H1 (cell line): ENCODE measurements around the gene NHERF2. TPM values are rescaled to one million over a fixed set of nuclear protein-coding genes. Genes with fewer than 3 reads are reported as not detected.
A peak's percentile ranks its signal among the peaks of the same experiment; 100 is the strongest.

Experiments used
- CTCF ChIA-PET: fragments of 300-600 bp; sonication (Branson Sonifier 250); formaldehyde crosslinking; loops from one replicate; lab custom pipeline; 2021; ENCODE audit not compliant: partially characterized antibody; lab: Charles Lee
- POLR2A ChIA-PET: fragments of 300-600 bp; sonication (Branson Sonifier 250); formaldehyde crosslinking; loops from one replicate; lab custom pipeline; 2021; ENCODE audit warnings: inconsistent platforms; ENCODE audit not compliant: partially characterized antibody; lab: Charles Lee
- DNase-seq, 2 experiments: peaks; one replicate each; pipeline versions ENCODE4 v3.0.0 to v3.0.0-alpha.2; 2010 to 2022; ENCODE audit warnings: low spot score in 2 of 2, low read depth in 1 of 2, mixed read lengths in 1 of 2
- FAIRE-seq: peaks from 2 replicates; lab custom pipeline; 2011; peaks lifted over from hg19 to GRCh38; lab: Jason Lieb, UNC
- H2AFZ ChIP-seq: 2 replicates; pipeline ENCODE4 v1.8.1; 2012; ENCODE audit warnings: low read length, inconsistent platforms
- H2AK5ac ChIP-seq: 2 replicates; pipeline ENCODE4 v1.6.1; 2013; ENCODE audit warnings: low read depth, low read length
- H2BK120ac ChIP-seq: replicated peaks from 2 replicates; pipeline ENCODE3; 2013; ENCODE audit warnings: low read depth, low read length, inconsistent platforms
- H2BK12ac ChIP-seq: 2 replicates; pipeline ENCODE4 v1.6.1; 2013; ENCODE audit warnings: low read depth, low read length
- H2BK15ac ChIP-seq: 2 replicates; pipeline ENCODE4 v1.6.1; 2013; ENCODE audit warnings: low read length
- H2BK20ac ChIP-seq: 2 replicates; pipeline ENCODE4 v1.6.1; 2013; ENCODE audit warnings: low read length
- H2BK5ac ChIP-seq: 2 replicates; pipeline ENCODE4 v1.6.1; 2013; ENCODE audit warnings: low read depth, low read length
- H3K14ac ChIP-seq: 2 replicates; pipeline ENCODE4 v1.6.1; 2013; ENCODE audit warnings: inconsistent platforms; ENCODE audit not compliant: insufficient read length
- H3K18ac ChIP-seq: 2 replicates; pipeline ENCODE4 v1.6.1; 2013; ENCODE audit warnings: low read length; ENCODE audit errors: extremely low read depth
- H3K23ac ChIP-seq: 2 replicates; pipeline ENCODE4 v1.6.1; 2013; ENCODE audit warnings: inconsistent platforms; ENCODE audit not compliant: insufficient read length
- H3K23me2 ChIP-seq: 2 replicates; pipeline ENCODE4 v1.6.1; 2013; ENCODE audit warnings: low read depth, low read length
- H3K27ac ChIP-seq: 2 replicates; pipeline ENCODE4 v1.6.1; 2011; ENCODE audit warnings: low read depth, low read length, inconsistent platforms
- H3K27me3 ChIP-seq, 4 experiments: replicated peaks in 1 of 4; 1 replicate in 1 of 4; 2 replicates in 3 of 4; pipeline versions ENCODE4 v1.6.1 to v1.8.1; 2011 to 2013; ENCODE audit warnings: low read length in 3 of 4, mild to moderate bottlenecking in 3 of 4, inconsistent platforms in 2 of 4, mixed read lengths in 2 of 4, moderate library complexity in 1 of 4; ENCODE audit not compliant: control insufficient read depth in 3 of 4, insufficient read depth in 3 of 4; ENCODE audit errors: extremely low read depth in 1 of 4
- H3K36me3 ChIP-seq, 4 experiments: 2 replicates each; pipeline versions ENCODE4 v1.6.1 to v1.8.1; 2011 to 2013; ENCODE audit warnings: mild to moderate bottlenecking in 4 of 4, low read length in 3 of 4, moderate library complexity in 2 of 4, control low read depth in 1 of 4, inconsistent platforms in 1 of 4; ENCODE audit not compliant: insufficient read depth in 4 of 4, control insufficient read depth in 2 of 4
- H3K4ac ChIP-seq: replicated peaks from 2 replicates; pipeline ENCODE3; 2013; ENCODE audit warnings: low read length, low read depth, mixed read lengths, inconsistent platforms; ENCODE audit not compliant: insufficient read length
- H3K4me1 ChIP-seq, 4 experiments: replicated peaks in 1 of 4; 1 replicate in 1 of 4; 2 replicates in 3 of 4; pipeline versions ENCODE4 v1.6.1 to v1.8.1; 2011 to 2013; ENCODE audit warnings: low read length in 3 of 4, inconsistent platforms in 2 of 4, mixed read lengths in 1 of 4; ENCODE audit not compliant: insufficient read depth in 4 of 4, control insufficient read depth in 3 of 4
- H3K4me2 ChIP-seq, 2 experiments: 2 replicates each; pipeline versions ENCODE4 v1.6.1 to v1.8.1; 2011 to 2013; ENCODE audit warnings: low read depth in 2 of 2, low read length in 2 of 2, control low read depth in 1 of 2, inconsistent platforms in 1 of 2, mild to moderate bottlenecking in 1 of 2; ENCODE audit not compliant: insufficient read depth in 1 of 2
- H3K4me3 ChIP-seq, 4 experiments: fragments of 200-600, 300-600 bp in 1 of 4; sonication (generic), shearing (Covaris generic), sonication (Bioruptor Twin) in 1 of 4; 2 replicates each; pipeline versions ENCODE4 v1.5.1 to v1.8.1; 2011 to 2016; ENCODE audit warnings: low read length in 4 of 4, low read depth in 3 of 4, control low read depth in 2 of 4, inconsistent platforms in 2 of 4, mild to moderate bottlenecking in 2 of 4, mixed read lengths in 1 of 4, moderate library complexity in 1 of 4; ENCODE audit not compliant: insufficient read depth in 2 of 4; ENCODE audit errors: extremely low read depth in 1 of 4
- H3K56ac ChIP-seq: replicated peaks from 2 replicates; pipeline ENCODE3; 2013; ENCODE audit warnings: low read depth, mild to moderate bottlenecking, mixed read lengths, low read length, inconsistent platforms; ENCODE audit not compliant: insufficient read length
- H3K79me1 ChIP-seq: 2 replicates; pipeline ENCODE4 v1.6.1; 2013; ENCODE audit warnings: low read depth, low read length, control low read depth
- H3K79me2 ChIP-seq, 2 experiments: 2 replicates each; pipeline versions ENCODE4 v1.6.1 to v1.8.1; 2012 to 2013; ENCODE audit warnings: low read length in 2 of 2, mild to moderate bottlenecking in 2 of 2, inconsistent platforms in 1 of 2; ENCODE audit not compliant: insufficient read depth in 2 of 2, control insufficient read depth in 1 of 2
- H3K9ac ChIP-seq, 4 experiments: replicated peaks in 1 of 4; 1 replicate in 1 of 4; 2 replicates in 3 of 4; pipeline versions ENCODE4 v1.6.1 to v1.8.1; 2011 to 2013; ENCODE audit warnings: low read depth in 3 of 4, low read length in 3 of 4, control low read depth in 2 of 4, mild to moderate bottlenecking in 2 of 4, moderate library complexity in 2 of 4, inconsistent platforms in 1 of 4; ENCODE audit errors: extremely low read depth in 1 of 4
- H3K9me3 ChIP-seq, 2 experiments: 2 replicates each; pipeline versions ENCODE4 v1.6.1 to v1.8.1; 2012 to 2013; ENCODE audit warnings: mild to moderate bottlenecking in 2 of 2, moderate library complexity in 2 of 2, control low read depth in 1 of 2, inconsistent platforms in 1 of 2, low read depth in 1 of 2, low read length in 1 of 2, mixed read lengths in 1 of 2; ENCODE audit not compliant: insufficient read depth in 2 of 2
- H4K20me1 ChIP-seq, 2 experiments: replicated peaks in 1 of 2; 2 replicates each; pipeline versions ENCODE3 to v1.8.1; 2011 to 2013; ENCODE audit warnings: inconsistent platforms in 2 of 2, low read length in 2 of 2, mild to moderate bottlenecking in 1 of 2; ENCODE audit not compliant: insufficient read depth in 2 of 2, control insufficient read depth in 1 of 2
- H4K5ac ChIP-seq: 2 replicates; pipeline ENCODE4 v1.6.1; 2013; ENCODE audit warnings: low read length, low read depth, mixed read lengths, inconsistent platforms; ENCODE audit not compliant: insufficient read length
- H4K8ac ChIP-seq: 2 replicates; pipeline ENCODE4 v1.8.0; 2013; ENCODE audit warnings: mild to moderate bottlenecking, moderate library complexity, low read length, inconsistent platforms; ENCODE audit not compliant: insufficient read depth; ENCODE audit errors: extremely low read depth
- H4K91ac ChIP-seq: replicated peaks from 2 replicates; pipeline ENCODE3; 2013; ENCODE audit warnings: low read length, mixed read lengths, inconsistent platforms; ENCODE audit not compliant: insufficient read length
- CTBP2 ChIP-seq: IDR thresholded peaks from 2 replicates; pipeline ENCODE4 v1.7.0; 2011; ENCODE audit warnings: borderline replicate concordance, mild to moderate bottlenecking, moderate library complexity, mixed read lengths, low read length; ENCODE audit not compliant: insufficient read depth, insufficient read length
- FOSL1 ChIP-seq: IDR thresholded peaks from 2 replicates; pipeline ENCODE4 v1.6.1; 2011; ENCODE audit warnings: mild to moderate bottlenecking, low read depth, low read length, moderate library complexity; ENCODE audit not compliant: insufficient read depth
- WGBS, 2 experiments: shearing (Covaris generic) in 1 of 2; methylation state at CpG; one replicate each; pipeline versions ENCODE4 v1.1.6 to v1.1.7; 2013 to 2015; ENCODE audit warnings: low lambda C conversion rate in 2 of 2, mixed read lengths in 2 of 2, inconsistent platforms in 1 of 2, low coverage in 1 of 2, missing lambda C conversion rate in 1 of 2; ENCODE audit not compliant: insufficient replicate concordance in 2 of 2, insufficient coverage in 1 of 2, insufficient read length in 1 of 2; ENCODE audit errors: extremely low coverage in 1 of 2, missing lambda C conversion rate in 1 of 2; 5-methylcytosine and 5-hydroxymethylcytosine counted together
- polyA plus RNA-seq, 7 experiments: library from polyadenylated mRNA; depleted of rRNA in 3 of 7; stranded (reverse) in 5 of 7; unstranded in 2 of 7; fragments of >200 nt in 5 of 7; fragments of 200-250 nt in 2 of 7; gene quantifications; 1 replicate in 5 of 7; 2 replicates in 1 of 7; 4 replicates in 1 of 7; pipeline versions ENCODE4 v1.2.1 to v1.2.3, GENCODE V29; 2011 to 2013; ENCODE audit warnings: missing spikeins in 2 of 7, mixed read lengths in 2 of 7
- total RNA-seq: library from RNA; stranded (reverse); fragmentation: NEBNext Ultra II Directional; extraction: Animal tissue kit (Norgen Biotek cat#: 25700); gene quantifications from 2 replicates; pipeline ENCODE4 v1.2.1, GENCODE V29; 2021

Gene NHERF2
- total and polyA plus RNA-seq, 2 of the 8 experiments (the other 6 are each of a cell fraction or from before 2014, with no cell fraction given) = 13.9 to 19.3 TPM

GRCh38 chr16:1980770-1981087, 46.0 kb upstream of the NHERF2 start:
- H2BK12ac ChIP-seq = no peak overlapping the region
- peaks cover 26% of the 10 kb centered on the region for H3K23me2 ChIP-seq
- H3K4me3 ChIP-seq = peak overlapping the region in 3 of 4 experiments; percentile 31 to 61 (median 38); a peak in 4 of 8 replicates
- WGBS, 2 experiments = 63% methylated on average over 16 of the region's 16 CpGs; no CpG with 5 or more reads in 1 of the 2 experiments
- H3K56ac ChIP-seq = no peak overlapping the region
- TF ChIP-seq FOSL1 (no peak), CTBP2 (no peak)
- no peak overlapping the region for H4K91ac ChIP-seq
- no peak overlapping the region; the same call in 1 of the 2 replicates for H3K18ac ChIP-seq
- peaks cover 3 to 38% (median 27%) of the 10 kb centered on the region in 4 experiments for H3K4me1 ChIP-seq
- CTCF ChIA-PET = interaction anchor here (0.6 to 3.1 kb wide), 5 partner anchors 13 to 197 kb away, joined by 3 to 8 read pairs (median 3); partner anchors contain the start of gene RPS2
- peaks cover under 1 to 13% of the 10 kb centered on the region in 2 experiments for H4K20me1 ChIP-seq
- H3K14ac ChIP-seq = no peak overlapping the region
- POLR2A ChIA-PET = interaction anchor here (1.0 to 28.2 kb wide), 11 partner anchors 10 to 198 kb away, joined by 3 to 736 read pairs (median 4); partner anchors contain the start of genes NDUFB10, NUBP2, RAB26 and RNF151
- no peak overlapping the region for H3K27ac ChIP-seq
- H3K79me1 ChIP-seq = no peaks in the 10 kb centered on the region
- H2BK20ac ChIP-seq = no peak overlapping the region
- H3K23ac ChIP-seq = no peak overlapping the region
- no peak overlapping the region for H2AFZ ChIP-seq
- peaks cover 8 to 40% (median 39%) of the 10 kb centered on the region in 4 experiments; a peak in 6 of 7 replicates for H3K27me3 ChIP-seq
- no peak overlapping the region for H4K5ac ChIP-seq
- no peak overlapping the region for H2BK5ac ChIP-seq
- H3K4me2 ChIP-seq = peak overlapping the region; percentile 87 to 91
- peaks cover 6 to 20% (median 12%) of the 10 kb centered on the region in 4 experiments; a peak in 7 of 8 replicates for H3K36me3 ChIP-seq
- no peak overlapping the region for H2AK5ac ChIP-seq
- H4K8ac ChIP-seq = peak overlapping the region; percentile 12; the same call in 1 of the 2 replicates
- no peak overlapping the region for H3K9ac ChIP-seq
- peaks cover 0 to 9% of the 10 kb centered on the region in 2 experiments; a peak in 1 of 4 replicates for H3K79me2 ChIP-seq
- FAIRE-seq = no peak
- no peak overlapping the region for H2BK15ac ChIP-seq
- no peak overlapping the region for H3K4ac ChIP-seq
- H3K9me3 ChIP-seq = no peaks in the 10 kb centered on the region
- no peak overlapping the region for H2BK120ac ChIP-seq
- DNase-seq = no peak
